Sigmoid colon (tissue), 4 donors: ENCODE results near the gene CDK4.

Experiments
- POLR2A ChIP-seq, 2 donors: fragments of 450-650 bp; IDR thresholded peaks; one replicate each; pipeline ENCODE4 v1.6.1; 2016; ENCODE audit warnings: antibody characterized with exemption in 2 of 2, mild to moderate bottlenecking in 2 of 2, moderate library complexity in 2 of 2
- POLR2AphosphoS5 ChIP-seq, 4 donors: sonication (generic); formaldehyde crosslinking; IDR thresholded peaks; one replicate each; pipeline ENCODE4 v1.6.1; 2017; ENCODE audit warnings: antibody characterized with exemption in 4 of 4
- TF ChIP-seq, protein P1 (sequence below), 4 experiments: fragments of 450-650 bp in 3 of 4; fragments of 200-600 bp in 1 of 4; IDR thresholded peaks; one replicate each; pipeline ENCODE4 v1.5.1; 2016 to 2019; ENCODE audit warnings: antibody characterized with exemption in 4 of 4, mild to moderate bottlenecking in 3 of 4, moderate library complexity in 2 of 4

DNA sequence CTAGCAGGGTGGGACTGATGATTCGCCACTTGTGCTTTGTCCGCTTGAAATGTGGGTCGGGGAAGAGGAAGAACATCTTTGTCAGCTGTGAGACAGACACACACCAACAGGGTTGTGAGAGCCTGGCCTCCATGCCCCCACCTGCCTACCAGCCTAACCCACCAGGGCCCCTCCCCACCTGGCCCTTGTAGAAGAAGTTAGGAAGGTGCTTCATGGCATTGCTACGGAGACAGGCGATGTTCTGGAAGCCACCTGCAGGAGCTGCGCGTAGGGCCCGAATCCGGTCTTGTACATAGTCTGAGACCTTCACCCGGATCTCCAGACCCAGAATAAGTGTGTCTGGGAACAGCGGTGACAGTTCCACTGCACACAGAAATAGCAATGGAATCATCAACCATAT lies 17.5 kb upstream of the CDK4 start:
- TF ChIP-seq POLR2AphosphoS5 (IDR thresholded peaks at IDR 0.05) (no peak), POLR2A (IDR thresholded peaks at IDR 0.05) (no peak)
- TF ChIP-seq, protein P1, sequence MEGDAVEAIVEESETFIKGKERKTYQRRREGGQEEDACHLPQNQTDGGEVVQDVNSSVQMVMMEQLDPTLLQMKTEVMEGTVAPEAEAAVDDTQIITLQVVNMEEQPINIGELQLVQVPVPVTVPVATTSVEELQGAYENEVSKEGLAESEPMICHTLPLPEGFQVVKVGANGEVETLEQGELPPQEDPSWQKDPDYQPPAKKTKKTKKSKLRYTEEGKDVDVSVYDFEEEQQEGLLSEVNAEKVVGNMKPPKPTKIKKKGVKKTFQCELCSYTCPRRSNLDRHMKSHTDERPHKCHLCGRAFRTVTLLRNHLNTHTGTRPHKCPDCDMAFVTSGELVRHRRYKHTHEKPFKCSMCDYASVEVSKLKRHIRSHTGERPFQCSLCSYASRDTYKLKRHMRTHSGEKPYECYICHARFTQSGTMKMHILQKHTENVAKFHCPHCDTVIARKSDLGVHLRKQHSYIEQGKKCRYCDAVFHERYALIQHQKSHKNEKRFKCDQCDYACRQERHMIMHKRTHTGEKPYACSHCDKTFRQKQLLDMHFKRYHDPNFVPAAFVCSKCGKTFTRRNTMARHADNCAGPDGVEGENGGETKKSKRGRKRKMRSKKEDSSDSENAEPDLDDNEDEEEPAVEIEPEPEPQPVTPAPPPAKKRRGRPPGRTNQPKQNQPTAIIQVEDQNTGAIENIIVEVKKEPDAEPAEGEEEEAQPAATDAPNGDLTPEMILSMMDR (IDR thresholded peaks at IDR 0.05): no peak
